ENCODE results near the gene UNKL. TPM values are rescaled to one million over a fixed set of nuclear protein-coding genes. Genes with fewer than 3 reads are reported as not detected.

UNKL gene
- total RNA-seq, 4 donors from 2014 or later = 15.2 to 86.4 (median 24.2) TPM

- no peak for DNase-seq
- 84 to 96% methylated on average over 5 to 12 of the region's 12 CpGs for WGBS, 2 donors (ENCODE audit: low coverage in 1 of 2)
- no peaks in the 10 kb centered on the region for H3K9me3 ChIP-seq
- H3K4me1 ChIP-seq = no peaks in the 10 kb centered on the region
- no peak overlapping the region for H3K4me3 ChIP-seq
- in situ Hi-C loops (cut with MboI; ENCODE audit: low pct_ligation_motif_present in 1 of 4, low pct_unique_long_range_greater_than_20kb in 1 of 4, low sequenced_read_pairs in 3 of 4) = no loop called here
- TF ChIP-seq EP300 (IDR thresholded peaks at IDR 0.05; ENCODE audit: low read depth) (no peak), POLR2AphosphoS5 (IDR thresholded peaks at IDR 0.05) (no peak), CTCF (IDR thresholded peaks at IDR 0.05) (no peak), POLR2A (IDR thresholded peaks at IDR 0.05) (no peak)
- no peak overlapping the region for H3K27ac ChIP-seq
- no peaks in the 10 kb centered on the region for H3K27me3 ChIP-seq
- peaks cover 0 to 76% (median 34%) of the 10 kb centered on the region in 4 donors for H3K36me3 ChIP-seq
- intact Hi-C loops (cut with DNase I; ENCODE audit: low total_unique reads) = no loop called here
Observed at GRCh38 chr16:1320097-1320496, 94.4 kb downstream of the UNKL start.

GRCh38 chr16:1319041-1319440 is 95.5 kb downstream of the UNKL start:
- WGBS, 2 donors (ENCODE audit: low coverage in 1 of 2) = 91% methylated on average over 21 of the region's 33 CpGs; no CpG with 5 or more reads in 1 of the 2 donors
- Histone ChIP-seq H3K4me3 (no peak overlapping the region), H3K36me3 (peaks cover 0 to 75% (median 33%) of the 10 kb centered on the region in 4 donors), H3K9me3 (no peaks in the 10 kb centered on the region), H3K4me1 (no peaks in the 10 kb centered on the region), H3K27me3 (no peaks in the 10 kb centered on the region), H3K27ac (no peak overlapping the region)
- intact Hi-C loops (cut with DNase I; ENCODE audit: low total_unique reads) (no loop called here), in situ Hi-C loops (cut with MboI; ENCODE audit: low pct_ligation_motif_present in 1 of 4, low pct_unique_long_range_greater_than_20kb in 1 of 4, low sequenced_read_pairs in 3 of 4) (no loop called here)
- no peak for TF ChIP-seq POLR2A (IDR thresholded peaks at IDR 0.05)
- TF ChIP-seq CTCF (IDR thresholded peaks at IDR 0.05) = no peak
- no peak for TF ChIP-seq EP300 (IDR thresholded peaks at IDR 0.05; ENCODE audit: low read depth)
- no peak for TF ChIP-seq POLR2AphosphoS5 (IDR thresholded peaks at IDR 0.05)
- DNase-seq = no peak

GRCh38 chr16:1318268-1318545 is 96.3 kb downstream of the UNKL start:
- H3K9me3 ChIP-seq = no peaks in the 10 kb centered on the region
- no peak for DNase-seq
- H3K4me3 ChIP-seq = no peak overlapping the region
- H3K27ac ChIP-seq = no peak overlapping the region
- peaks cover 0 to 3% (median 0%) of the 10 kb centered on the region in 4 donors for H3K4me1 ChIP-seq
- WGBS, 2 donors (ENCODE audit: low coverage in 1 of 2) = 71 to 75% methylated on average over 4 to 9 of the region's 9 CpGs
- TF ChIP-seq POLR2AphosphoS5 (IDR thresholded peaks at IDR 0.05) (no peak), POLR2A (IDR thresholded peaks at IDR 0.05) (no peak), CTCF (IDR thresholded peaks at IDR 0.05) (no peak), EP300 (IDR thresholded peaks at IDR 0.05; ENCODE audit: low read depth) (no peak)
- intact Hi-C loops (cut with DNase I; ENCODE audit: low total_unique reads) = no loop called here
- H3K36me3 ChIP-seq = peaks cover 0 to 70% (median 31%) of the 10 kb centered on the region in 4 donors
- in situ Hi-C loops (cut with MboI; ENCODE audit: low pct_ligation_motif_present in 1 of 4, low pct_unique_long_range_greater_than_20kb in 1 of 4, low sequenced_read_pairs in 3 of 4) = no loop called here
- no peaks in the 10 kb centered on the region for H3K27me3 ChIP-seq

GRCh38 chr16:1317479-1318267 is 96.8 kb downstream of the UNKL start:
- H3K4me3 ChIP-seq = no peak overlapping the region
- in situ Hi-C loops (cut with MboI; ENCODE audit: low pct_ligation_motif_present in 1 of 4, low pct_unique_long_range_greater_than_20kb in 1 of 4, low sequenced_read_pairs in 3 of 4) = no loop called here
- H3K27ac ChIP-seq = no peak overlapping the region
- no peaks in the 10 kb centered on the region for H3K9me3 ChIP-seq
- peaks cover 0 to 9% (median 4%) of the 10 kb centered on the region in 4 donors for H3K4me1 ChIP-seq
- DNase-seq = no peak
- WGBS, 2 donors (ENCODE audit: low coverage in 1 of 2) = 89% methylated on average over 32 of the region's 32 CpGs; no CpG with 5 or more reads in 1 of the 2 donors
- TF ChIP-seq POLR2AphosphoS5 (IDR thresholded peaks at IDR 0.05) (no peak), CTCF (IDR thresholded peaks at IDR 0.05) (no peak), EP300 (IDR thresholded peaks at IDR 0.05; ENCODE audit: low read depth) (no peak), POLR2A (IDR thresholded peaks at IDR 0.05) (no peak)
- peaks cover 0 to 69% (median 30%) of the 10 kb centered on the region in 4 donors for H3K36me3 ChIP-seq
- intact Hi-C loops (cut with DNase I; ENCODE audit: low total_unique reads) = no loop called here
- H3K27me3 ChIP-seq = no peaks in the 10 kb centered on the region
